MCF 10A (cell line): ENCODE results near the gene CDK7. TPM values are rescaled to one million over a fixed set of nuclear protein-coding genes. Genes with fewer than 3 reads are reported as not detected.
A peak's percentile ranks its signal among the peaks of the same experiment; 100 is the strongest.
"Not testable (repeated sequence)": the region's sequence is repeated elsewhere in the genome, so short reads cannot be mapped to it uniquely, and the experiment has no call there.

Source experiments
- BruUV-seq: library from RNA; stranded (reverse); fragments of 400-500 nt; replicated peaks from 2 replicates; lab custom pipeline; 2021; lab: Mats Ljungman, UMichigan
- CTCF ChIA-PET: fragments of 300-600 bp; sonication (Branson Sonifier 250); formaldehyde crosslinking; extraction: SDS; loops from one replicate; lab custom pipeline; 2021; ENCODE audit warnings: antibody characterized with exemption, inconsistent platforms; lab: Yijun Ruan, JAX
- POLR2A ChIA-PET: fragments of 300-600, 350-650 bp; sonication (Branson Sonifier 250); formaldehyde crosslinking; extraction: SDS; loops from one replicate; lab custom pipeline; 2020; ENCODE audit warnings: antibody characterized with exemption, inconsistent platforms; lab: Yijun Ruan, JAX
- DNase-seq: peaks from one replicate; pipeline ENCODE4 v3.0.0-alpha.2; 2018; ENCODE audit not compliant: unreplicated experiment
- H3K27ac Mint-ChIP-seq: one replicate; pipeline ENCODE4 v1.8.0; 2022; ENCODE audit warnings: mild to moderate bottlenecking, low read depth, mixed read lengths; ENCODE audit not compliant: unreplicated experiment
- H3K27me3 Mint-ChIP-seq: one replicate; pipeline ENCODE4 v1.8.0; 2022; ENCODE audit warnings: mixed read lengths; ENCODE audit not compliant: insufficient read depth, unreplicated experiment
- H3K36me3 Mint-ChIP-seq: one replicate; pipeline ENCODE4 v1.8.0; 2022; ENCODE audit warnings: mild to moderate bottlenecking, moderate library complexity, mixed read lengths; ENCODE audit not compliant: insufficient read depth, unreplicated experiment
- H3K4me1 Mint-ChIP-seq: one replicate; pipeline ENCODE4 v1.8.0; 2022; ENCODE audit warnings: mixed read lengths; ENCODE audit not compliant: insufficient read depth, unreplicated experiment
- H3K4me3 Mint-ChIP-seq: one replicate; pipeline ENCODE4 v1.8.0; 2022; ENCODE audit warnings: mild to moderate bottlenecking, moderate library complexity, mixed read lengths; ENCODE audit not compliant: unreplicated experiment
- H3K9me3 Mint-ChIP-seq: one replicate; pipeline ENCODE4 v1.8.0; 2022; ENCODE audit warnings: mixed read lengths; ENCODE audit not compliant: unreplicated experiment
- CTCF ChIP-seq: fragments of 200-600 bp; IDR thresholded peaks from one replicate; pipeline ENCODE4 v1.8.0; 2022; ENCODE audit warnings: antibody characterized with exemption, mild to moderate bottlenecking; ENCODE audit not compliant: unreplicated experiment
- intact Hi-C: fragments of 100-400 bp; cut with micrococcal nuclease; formaldehyde crosslinking; loops from 2 replicates; pipeline ENCODE4 v1.14.1; 2022
- total RNA-seq: library from RNA; stranded (reverse); gene quantifications from 2 replicates; pipeline ENCODE4 v1.2.3, GENCODE V29; 2022

The CDK7 gene
- total RNA-seq, 1 experiment from 2014 or later: 48.5 TPM

- POLR2A ChIA-PET: interaction anchor here (0.6 to 4.5 kb wide), 9 partner anchors 9 to 873 kb away, joined by 3 to 63 read pairs (median 4); partner anchors contain the start of genes CDK7 and CENPH
- Mint-ChIP-seq H3K4me1 (peaks cover 8% of the 10 kb centered on the region), H3K9me3 (no peaks in the 10 kb centered on the region), H3K36me3 (no peaks in the 10 kb centered on the region), H3K4me3 (peak overlapping the region; percentile 100), H3K27me3 (no peaks in the 10 kb centered on the region), H3K27ac (peak overlapping the region; percentile 99)
- BruUV-seq: no TSS peak
- TF ChIP-seq CTCF: no peak
- intact Hi-C loops: no loop called here
- no peak for DNase-seq
- CTCF ChIA-PET: interaction anchor here (0.7 kb wide), 1 partner anchor 151 kb away, joined by 3 read pairs; no protein-coding TSS in a partner anchor
Observed at GRCh38 chr5:69217151-69217511, 17.6 kb upstream of the CDK7 start.

DNA sequence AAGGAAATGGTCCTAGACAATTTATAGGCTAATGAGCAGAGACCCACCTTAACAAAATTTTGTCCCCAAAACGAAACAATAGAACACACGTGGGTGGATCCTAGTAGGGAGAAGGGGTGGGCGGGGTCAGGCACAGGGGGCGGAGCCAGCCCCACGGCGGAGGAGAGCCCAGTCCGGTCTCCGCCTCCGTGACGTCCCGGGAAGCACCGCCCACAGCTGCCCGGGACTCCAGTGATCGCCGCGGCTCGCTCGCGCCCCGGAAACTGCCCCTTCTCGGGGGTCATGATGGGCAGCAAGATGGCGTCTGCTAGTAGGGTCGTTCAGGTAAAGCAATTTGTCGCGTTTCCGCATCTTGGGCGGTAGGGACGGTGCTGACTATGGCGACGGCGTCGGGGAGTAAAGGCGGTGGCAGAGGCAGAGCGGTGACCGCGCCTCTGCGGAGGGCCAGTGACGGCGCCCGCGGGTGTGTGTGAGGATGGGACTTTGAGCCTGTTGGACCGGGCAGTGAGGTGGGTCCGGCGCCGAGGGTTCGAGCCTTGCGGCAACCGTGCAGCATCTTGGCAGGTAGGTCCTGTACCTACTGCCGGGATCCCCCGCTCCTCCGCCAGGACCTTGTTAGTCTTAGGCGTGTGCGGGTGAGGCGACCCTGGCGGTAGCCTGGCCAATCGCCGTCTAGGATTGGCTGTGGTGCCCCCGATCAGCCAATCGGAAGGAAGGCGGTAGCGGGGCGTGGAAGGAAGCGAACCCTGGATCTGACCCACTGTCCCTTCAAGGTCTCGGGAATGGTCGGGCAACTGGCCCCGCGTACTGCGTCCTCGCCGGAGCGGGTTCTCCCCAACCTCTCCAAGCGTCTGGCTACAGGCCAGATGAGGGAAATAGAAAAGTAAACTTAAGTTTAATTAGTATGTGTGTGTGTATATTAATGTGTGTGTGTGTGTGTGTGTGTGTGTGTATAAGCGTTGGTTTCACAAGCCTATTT lies 16.8 kb upstream of the CDK7 start:
- BruUV-seq: TSS peak; percentile 48
- H3K9me3 Mint-ChIP-seq: no peaks in the 10 kb centered on the region
- H3K4me3 Mint-ChIP-seq: peak overlapping the region; percentile 100
- H3K36me3 Mint-ChIP-seq: no peaks in the 10 kb centered on the region
- peak overlapping the region; percentile 99 for H3K27ac Mint-ChIP-seq
- intact Hi-C loops: no loop called here
- H3K27me3 Mint-ChIP-seq: no peaks in the 10 kb centered on the region
- peaks cover 11% of the 10 kb centered on the region for H3K4me1 Mint-ChIP-seq
- ChIA-PET POLR2A (interaction anchor here (0.6 to 4.5 kb wide), 12 partner anchors 8 to 1000 kb away, joined by 3 to 63 read pairs (median 4); partner anchors contain the start of genes CDK7 and CENPH), CTCF (interaction anchor here (0.6 to 0.7 kb wide), 2 partner anchors 111 to 150 kb away, joined by 3 read pairs; no protein-coding TSS in a partner anchor)
- no peak for TF ChIP-seq CTCF
- DNase-seq: peak; percentile 91

GRCh38 chr5:69219939-69220338 lies 14.7 kb upstream of the CDK7 start:
- POLR2A ChIA-PET: interaction anchor here (1.2 to 4.5 kb wide), 4 partner anchors 10 to 30 kb away, joined by 3 to 63 read pairs (median 6); partner anchors contain the start of genes CDK7 and CENPH
- Mint-ChIP-seq H3K36me3 (peaks cover 13% of the 10 kb centered on the region), H3K27me3 (no peaks in the 10 kb centered on the region), H3K4me1 (peaks cover 11% of the 10 kb centered on the region), H3K27ac (no peak overlapping the region), H3K9me3 (no peaks in the 10 kb centered on the region), H3K4me3 (no peak overlapping the region)
- intact Hi-C loops: no loop called here
- CTCF ChIA-PET: no interaction called here
- no peak for TF ChIP-seq CTCF
- no TSS peak for BruUV-seq
- DNase-seq: no peak

DNA sequence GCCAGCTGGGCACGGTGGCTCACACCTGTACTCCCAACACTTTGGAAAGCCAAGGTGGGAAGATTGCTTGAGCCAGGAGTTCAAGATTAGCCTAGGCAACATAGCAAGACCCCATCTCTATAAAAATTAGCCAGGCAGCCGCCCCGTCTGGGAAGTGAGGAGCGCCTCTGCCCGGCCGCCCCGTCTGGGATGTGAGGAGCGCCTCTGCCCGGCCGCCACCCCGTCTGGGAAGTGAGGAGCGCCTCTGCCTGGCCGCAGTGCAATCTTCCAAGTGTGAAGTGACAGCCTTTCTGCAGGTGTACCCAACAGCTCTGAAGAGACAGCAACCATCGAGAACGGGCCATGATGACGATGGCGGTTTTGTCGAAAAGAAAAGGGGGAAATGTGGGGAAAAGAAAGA lies 14.3 kb upstream of the CDK7 start:
- POLR2A ChIA-PET: interaction anchor here (1.2 to 4.5 kb wide), 4 partner anchors 10 to 31 kb away, joined by 3 to 63 read pairs (median 6); partner anchors contain the start of genes CDK7 and CENPH
- DNase-seq, H3K9me3 Mint-ChIP-seq, intact Hi-C loops, H3K4me3 Mint-ChIP-seq, BruUV-seq, H3K27me3 Mint-ChIP-seq, CTCF ChIA-PET, H3K27ac Mint-ChIP-seq: not testable (repeated sequence)
- Mint-ChIP-seq H3K36me3 (peaks cover 17% of the 10 kb centered on the region), H3K4me1 (peaks cover 11% of the 10 kb centered on the region)

DNA sequence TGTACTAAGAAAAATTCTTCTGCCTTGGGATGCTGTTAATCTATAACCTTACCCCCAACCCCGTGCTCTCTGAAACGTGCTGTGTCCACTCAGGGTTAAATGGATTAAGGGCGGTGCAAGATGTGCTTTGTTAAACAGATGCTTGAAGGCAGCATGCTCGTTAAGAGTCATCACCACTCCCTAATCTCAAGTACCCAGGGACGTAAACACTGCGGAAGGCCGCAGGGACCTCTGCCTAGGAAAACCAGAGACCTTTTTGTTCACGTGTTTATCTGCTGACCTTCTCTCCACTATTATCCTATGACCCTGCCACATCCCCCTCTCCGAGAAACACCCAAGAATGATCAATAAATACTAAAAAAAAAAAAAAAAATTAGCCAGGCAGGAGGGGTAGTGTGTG lies 13.9 kb upstream of the CDK7 start:
- H3K27ac Mint-ChIP-seq, H3K4me3 Mint-ChIP-seq, DNase-seq, H3K9me3 Mint-ChIP-seq, BruUV-seq, intact Hi-C loops, CTCF ChIA-PET, H3K27me3 Mint-ChIP-seq: not testable (repeated sequence)
- POLR2A ChIA-PET: interaction anchor here (2.1 to 4.5 kb wide), 2 partner anchors 13 to 14 kb away, joined by 10 to 63 read pairs; partner anchors contain the start of gene CDK7
- Mint-ChIP-seq H3K36me3 (peaks cover 22% of the 10 kb centered on the region), H3K4me1 (peaks cover 11% of the 10 kb centered on the region)
